CD8-positive, alpha-beta memory T cell (primary cell): ENCODE results near the gene MEGF6. TPM values are rescaled to one million over a fixed set of nuclear protein-coding genes. Genes with fewer than 3 reads are reported as not detected.
"Not testable (repeated sequence)": the region's sequence is repeated elsewhere in the genome, so short reads cannot be mapped to it uniquely, and the experiment has no call there.

Source experiments
- CTCF ChIA-PET: fragments of 350-600 bp; sonication (Branson Sonifier 250); formaldehyde crosslinking; loops from one replicate; lab custom pipeline; 2021; ENCODE audit warnings: antibody characterized with exemption; lab: Charles Lee
- POLR2A ChIA-PET: fragments of 350-600 bp; sonication (Branson Sonifier 250); formaldehyde crosslinking; loops from one replicate; lab custom pipeline; 2021; ENCODE audit warnings: antibody characterized with exemption; lab: Charles Lee
- DNase-seq, 5 donors: peaks; one replicate each; pipeline versions ENCODE4 v3.0.0 to v3.0.0-alpha.2; 2020 to 2022; ENCODE audit warnings: mixed read lengths in 1 of 5
- H3K27ac ChIP-seq: one replicate; pipeline ENCODE4 v1.7.0; 2013; ENCODE audit warnings: low read depth, mild to moderate bottlenecking, low read length, moderate library complexity
- H3K27me3 ChIP-seq: 2 replicates; pipeline ENCODE4 v1.7.0; 2013; ENCODE audit warnings: low read length, mild to moderate bottlenecking; ENCODE audit not compliant: insufficient read depth, poor library complexity, severe bottlenecking
- H3K36me3 ChIP-seq: 2 replicates; pipeline ENCODE4 v1.7.0; 2013; ENCODE audit warnings: mild to moderate bottlenecking, low read length, moderate library complexity; ENCODE audit not compliant: insufficient read depth
- H3K4me1 ChIP-seq: 2 replicates; pipeline ENCODE4 v1.7.0; 2013; ENCODE audit warnings: mild to moderate bottlenecking, low read length, moderate library complexity; ENCODE audit not compliant: insufficient read depth
- H3K4me3 ChIP-seq: 2 replicates; pipeline ENCODE4 v1.7.0; 2013; ENCODE audit warnings: mild to moderate bottlenecking, low read length
- H3K9me3 ChIP-seq: 2 replicates; pipeline ENCODE4 v1.7.0; 2013; ENCODE audit warnings: mild to moderate bottlenecking, low read length
- H3K27ac Mint-ChIP-seq, 8 donors: one replicate each; pipeline ENCODE4 v1.8.0; 2020 to 2021; ENCODE audit warnings: mixed read lengths in 8 of 8, mild to moderate bottlenecking in 6 of 8, inconsistent platforms in 3 of 8, moderate library complexity in 3 of 8
- H3K27me3 Mint-ChIP-seq, 2 donors: one replicate each; pipeline ENCODE4 v1.8.0; 2020 to 2021; ENCODE audit warnings: mixed read lengths in 2 of 2, mild to moderate bottlenecking in 1 of 2, moderate library complexity in 1 of 2
- H3K36me3 Mint-ChIP-seq, 3 donors: one replicate each; pipeline ENCODE4 v1.8.0; 2020 to 2021; ENCODE audit warnings: mixed read lengths in 3 of 3, inconsistent platforms in 1 of 3, mild to moderate bottlenecking in 1 of 3
- H3K4me1 Mint-ChIP-seq, 3 donors: one replicate each; pipeline ENCODE4 v1.8.0; 2020 to 2021; ENCODE audit warnings: mixed read lengths in 3 of 3, inconsistent platforms in 1 of 3, mild to moderate bottlenecking in 1 of 3
- H3K4me3 Mint-ChIP-seq, 7 donors: one replicate each; pipeline ENCODE4 v1.8.0; 2020 to 2021; ENCODE audit warnings: mixed read lengths in 7 of 7, mild to moderate bottlenecking in 6 of 7, moderate library complexity in 4 of 7, inconsistent platforms in 2 of 7
- H3K9me3 Mint-ChIP-seq, 5 donors: one replicate each; pipeline ENCODE4 v1.8.0; 2020 to 2022; ENCODE audit warnings: mixed read lengths in 5 of 5, mild to moderate bottlenecking in 3 of 5, moderate library complexity in 2 of 5, inconsistent platforms in 1 of 5
- polyA plus RNA-seq: library from polyadenylated mRNA; unstranded; fragments of 300-500 nt; fragmentation: Illumina TruSeq; gene quantifications from one replicate; pipeline ENCODE4 v1.2.3, GENCODE V29; 2021
- total RNA-seq, 2 experiments: library from RNA; stranded (reverse); gene quantifications; one replicate each; pipeline ENCODE4 v1.2.3, GENCODE V29; 2021

The MEGF6 gene
- total and polyA plus RNA-seq, 3 experiments from 2014 or later = 3.4 to 12.0 (median 10.8) TPM

DNA sequence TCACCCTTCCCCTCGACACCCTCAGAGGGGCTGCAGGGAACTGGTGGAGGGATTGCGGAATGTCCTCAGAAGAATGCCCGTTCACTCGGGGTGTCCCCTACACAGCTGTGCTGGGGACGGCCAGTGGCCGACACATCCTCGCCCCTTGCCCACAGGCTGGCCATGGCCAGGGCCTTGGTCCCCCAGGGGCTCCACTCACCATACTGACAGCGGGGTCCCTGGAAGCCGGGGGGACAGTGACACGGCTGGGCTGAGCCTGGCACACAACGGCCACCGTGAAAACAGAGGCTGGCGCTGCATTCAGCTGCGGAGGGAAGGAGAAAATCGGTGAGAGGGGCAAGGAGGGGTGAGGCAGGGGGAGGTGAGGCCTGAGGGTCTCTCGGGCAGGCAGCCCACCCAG, 31.7 kb downstream of the MEGF6 start:
- Mint-ChIP-seq H3K9me3 (no peaks in the 10 kb centered on the region), H3K4me1 (no peaks in the 10 kb centered on the region), H3K27me3 (no peaks in the 10 kb centered on the region), H3K36me3 (no peaks in the 10 kb centered on the region), H3K4me3 (no peak overlapping the region), H3K27ac (no peak overlapping the region)
- CTCF ChIA-PET = interaction anchor here (1.1 kb wide), 1 partner anchor 14 kb away, joined by 3 read pairs; no protein-coding TSS in a partner anchor
- no peaks in the 10 kb centered on the region for H3K27me3 ChIP-seq
- POLR2A ChIA-PET = no interaction called here
- H3K36me3 ChIP-seq = no peaks in the 10 kb centered on the region
- no peaks in the 10 kb centered on the region for H3K9me3 ChIP-seq
- no peak for DNase-seq
- no peak overlapping the region for H3K27ac ChIP-seq
- H3K4me1 ChIP-seq = no peaks in the 10 kb centered on the region
- no peak overlapping the region for H3K4me3 ChIP-seq

DNA sequence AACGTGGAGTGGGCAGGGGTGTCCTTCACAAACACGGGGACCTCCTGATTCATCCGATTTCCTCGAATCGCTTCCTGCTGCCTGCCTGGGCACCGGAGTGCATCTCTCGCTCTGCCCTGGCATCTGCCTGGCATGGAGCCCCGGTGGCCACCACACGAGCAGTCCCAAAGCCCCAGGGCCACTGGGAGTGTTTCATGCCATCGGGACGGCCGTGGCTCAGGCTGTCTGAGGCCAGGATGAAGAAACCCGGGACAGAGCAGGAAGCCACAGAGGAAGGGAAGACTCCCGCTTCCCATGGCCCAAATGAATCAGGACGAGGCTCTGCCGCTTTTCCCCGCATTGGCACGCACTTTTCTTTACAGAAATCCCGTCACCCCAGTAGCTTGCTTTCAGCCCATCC, 32.4 kb downstream of the MEGF6 start:
- H3K27ac Mint-ChIP-seq = no peak overlapping the region
- H3K4me1 ChIP-seq = no peaks in the 10 kb centered on the region

DNA sequence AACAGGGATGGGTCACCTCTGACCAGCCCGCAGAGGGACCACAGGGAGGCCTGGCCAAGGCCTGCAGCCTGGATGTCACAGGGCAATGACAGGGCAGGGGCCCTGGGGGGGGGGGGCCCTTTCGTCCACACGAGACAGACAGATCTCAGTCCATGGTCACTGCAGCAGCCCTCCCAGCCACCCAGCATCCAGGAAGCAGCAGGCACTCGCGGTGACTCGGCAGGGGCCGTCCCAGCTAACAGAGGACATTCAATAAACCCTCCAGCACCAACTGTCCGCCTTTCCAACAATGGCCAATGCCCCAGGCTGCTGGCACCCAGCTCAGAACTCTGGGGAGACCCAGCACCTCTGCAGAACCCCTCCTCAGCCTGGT, 32.9 kb downstream of the MEGF6 start:
- no peaks in the 10 kb centered on the region for H3K27me3 ChIP-seq
- no peaks in the 10 kb centered on the region for H3K4me1 ChIP-seq
- no peaks in the 10 kb centered on the region for H3K27me3 Mint-ChIP-seq
- POLR2A ChIA-PET = no interaction called here
- H3K36me3 Mint-ChIP-seq = no peaks in the 10 kb centered on the region
- DNase-seq = no peak
- H3K9me3 Mint-ChIP-seq = no peaks in the 10 kb centered on the region
- H3K4me3 Mint-ChIP-seq = no peak overlapping the region
- no peaks in the 10 kb centered on the region for H3K9me3 ChIP-seq
- no peaks in the 10 kb centered on the region for H3K36me3 ChIP-seq
- H3K27ac Mint-ChIP-seq = no peak overlapping the region
- no peaks in the 10 kb centered on the region for H3K4me1 Mint-ChIP-seq
- CTCF ChIA-PET = no interaction called here
- no peak overlapping the region for H3K4me3 ChIP-seq
- H3K27ac ChIP-seq = no peak overlapping the region

More for the DNA sequence above, 32.4 kb downstream of the MEGF6 start:
- H3K9me3 ChIP-seq = no peaks in the 10 kb centered on the region
- H3K27me3 ChIP-seq = no peaks in the 10 kb centered on the region
- ChIA-PET CTCF (interaction anchor here (1.1 kb wide), 1 partner anchor 13 kb away, joined by 3 read pairs; no protein-coding TSS in a partner anchor), POLR2A (no interaction called here)
- no peak overlapping the region for H3K27ac ChIP-seq
- no peak for DNase-seq
- no peak overlapping the region for H3K4me3 ChIP-seq
- Mint-ChIP-seq H3K4me1 (no peaks in the 10 kb centered on the region), H3K4me3 (no peak overlapping the region), H3K9me3 (no peaks in the 10 kb centered on the region), H3K27me3 (no peaks in the 10 kb centered on the region), H3K36me3 (no peaks in the 10 kb centered on the region)
- no peaks in the 10 kb centered on the region for H3K36me3 ChIP-seq

DNA sequence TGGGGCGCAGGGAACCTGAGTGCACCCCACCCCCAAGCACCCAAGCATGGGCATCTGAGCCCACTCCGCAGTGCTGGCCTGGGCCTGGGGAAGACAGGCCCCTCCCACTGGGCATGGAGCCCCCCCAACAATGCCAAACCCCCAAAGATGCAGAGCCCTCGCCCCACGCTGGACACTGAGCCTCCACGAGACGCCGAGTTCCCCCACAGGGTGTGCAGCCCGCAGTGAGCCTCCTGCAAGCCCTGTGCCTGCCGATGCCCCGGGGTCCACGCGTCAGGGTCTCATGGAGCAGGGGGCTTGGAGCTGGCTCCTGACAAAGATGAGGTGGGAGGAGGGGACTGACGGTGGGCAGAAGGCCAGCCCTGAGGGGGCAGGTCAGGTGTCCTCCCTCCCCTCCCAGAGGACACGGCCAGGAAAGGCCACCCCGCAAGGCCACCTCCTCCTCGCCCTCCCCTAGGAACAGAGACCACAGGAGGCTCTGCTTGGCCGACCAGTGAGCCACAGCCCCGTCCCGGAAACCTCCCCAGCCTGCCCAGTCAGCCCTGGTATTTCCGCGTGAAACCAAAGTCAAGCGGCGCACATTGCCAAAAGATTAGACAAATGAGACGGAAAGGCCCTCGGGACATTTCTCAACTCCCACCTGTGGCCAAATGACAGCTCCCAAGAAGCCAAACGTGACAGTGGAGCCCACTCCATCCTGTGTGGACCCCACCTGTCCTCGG, 33.4 kb downstream of the MEGF6 start:
- Mint-ChIP-seq H3K4me3 (no peak overlapping the region), H3K27ac (no peak overlapping the region), H3K27me3 (no peaks in the 10 kb centered on the region), H3K4me1 (no peaks in the 10 kb centered on the region), H3K36me3 (no peaks in the 10 kb centered on the region), H3K9me3 (no peaks in the 10 kb centered on the region)
- H3K9me3 ChIP-seq = no peaks in the 10 kb centered on the region
- no peak overlapping the region for H3K27ac ChIP-seq
- no peak overlapping the region for H3K4me3 ChIP-seq
- H3K4me1 ChIP-seq = no peaks in the 10 kb centered on the region
- H3K27me3 ChIP-seq = no peaks in the 10 kb centered on the region
- H3K36me3 ChIP-seq = no peaks in the 10 kb centered on the region
- DNase-seq = no peak
- POLR2A ChIA-PET = no interaction called here
- CTCF ChIA-PET = no interaction called here

DNA sequence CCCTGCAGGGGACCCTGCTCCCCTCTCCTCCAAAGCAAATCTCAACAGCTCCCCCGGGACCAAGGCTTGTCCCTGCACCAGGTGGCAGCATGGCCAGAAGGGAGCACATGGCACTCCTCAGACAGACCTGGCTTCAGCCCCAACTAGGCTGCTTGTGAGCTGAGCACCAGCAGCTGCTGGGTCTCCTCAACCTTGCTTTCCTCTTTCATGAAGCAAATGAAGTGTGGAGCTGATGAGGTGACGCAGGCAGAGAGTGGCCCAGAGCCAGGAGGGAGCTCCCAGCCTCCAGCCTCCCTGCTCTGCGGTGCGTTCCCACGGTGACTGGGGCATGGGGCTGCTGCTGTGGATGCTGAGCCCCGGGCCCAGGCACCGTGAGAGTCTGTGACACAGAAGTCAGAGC, 34.0 kb downstream of the MEGF6 start:
- no peaks in the 10 kb centered on the region for H3K9me3 ChIP-seq
- DNase-seq = no peak
- H3K4me3 ChIP-seq = no peak overlapping the region
- H3K36me3 Mint-ChIP-seq = no peaks in the 10 kb centered on the region
- ChIA-PET CTCF (no interaction called here), POLR2A (no interaction called here)
- H3K27ac ChIP-seq = no peak overlapping the region
- no peaks in the 10 kb centered on the region for H3K9me3 Mint-ChIP-seq
- H3K4me1 ChIP-seq = no peaks in the 10 kb centered on the region
- H3K27me3 ChIP-seq = no peaks in the 10 kb centered on the region
- H3K27me3 Mint-ChIP-seq = no peaks in the 10 kb centered on the region
- H3K36me3 ChIP-seq = no peaks in the 10 kb centered on the region
- no peaks in the 10 kb centered on the region for H3K4me1 Mint-ChIP-seq
- no peak overlapping the region for H3K4me3 Mint-ChIP-seq
- no peak overlapping the region for H3K27ac Mint-ChIP-seq

DNA sequence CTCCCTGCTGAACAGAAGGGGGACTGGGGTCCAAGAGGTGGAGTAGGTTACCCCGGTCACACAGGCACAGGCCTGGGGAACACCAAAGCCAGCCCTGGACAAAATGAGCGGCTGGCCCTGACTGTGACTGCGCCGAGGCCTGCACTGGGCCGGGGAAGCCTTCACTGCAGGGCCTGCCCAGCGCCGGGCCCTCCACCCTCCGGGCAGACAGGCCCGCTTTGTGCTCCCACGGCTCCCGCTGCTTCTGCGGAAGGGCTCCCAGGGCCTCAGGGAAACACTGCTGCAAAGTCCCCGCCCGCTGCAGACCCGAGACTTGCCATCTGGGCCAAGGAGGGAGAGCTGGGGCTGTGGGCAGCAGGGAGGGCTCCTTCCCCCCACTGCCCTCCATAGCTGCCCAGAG, 35.3 kb downstream of the MEGF6 start:
- Mint-ChIP-seq H3K27me3 (no peaks in the 10 kb centered on the region), H3K9me3 (no peaks in the 10 kb centered on the region), H3K4me1 (no peaks in the 10 kb centered on the region), H3K4me3 (no peak overlapping the region), H3K27ac (no peak overlapping the region), H3K36me3 (no peaks in the 10 kb centered on the region)
- H3K36me3 ChIP-seq = no peaks in the 10 kb centered on the region
- no peaks in the 10 kb centered on the region for H3K4me1 ChIP-seq
- no peaks in the 10 kb centered on the region for H3K27me3 ChIP-seq
- H3K4me3 ChIP-seq = no peak overlapping the region
- H3K27ac ChIP-seq = no peak overlapping the region
- ChIA-PET POLR2A (no interaction called here), CTCF (no interaction called here)
- DNase-seq = no peak
- no peaks in the 10 kb centered on the region for H3K9me3 ChIP-seq

DNA sequence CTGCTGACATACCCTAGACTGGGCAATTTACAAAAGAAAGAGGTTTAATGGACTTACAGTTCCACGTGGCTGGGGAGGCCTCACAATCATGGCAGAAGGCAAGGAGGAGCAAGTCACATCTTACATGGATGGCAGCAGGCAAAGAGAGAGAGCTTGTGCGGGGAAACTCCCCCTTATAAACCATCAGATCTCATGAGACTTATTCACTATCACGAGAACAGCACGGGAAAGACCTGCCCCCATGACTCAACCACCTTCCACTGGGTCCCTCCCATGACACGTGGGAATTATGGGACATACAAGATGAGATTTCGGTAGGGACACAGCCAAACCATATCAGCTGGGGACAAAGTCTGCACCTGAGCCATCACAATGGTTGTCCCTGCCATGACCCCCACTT, 35.8 kb downstream of the MEGF6 start:
- POLR2A ChIA-PET, H3K9me3 ChIP-seq, H3K27ac ChIP-seq, H3K4me1 Mint-ChIP-seq, H3K4me1 ChIP-seq, H3K4me3 Mint-ChIP-seq, H3K9me3 Mint-ChIP-seq, H3K4me3 ChIP-seq, CTCF ChIA-PET, DNase-seq, H3K27me3 Mint-ChIP-seq, H3K36me3 ChIP-seq, H3K36me3 Mint-ChIP-seq, H3K27me3 ChIP-seq, H3K27ac Mint-ChIP-seq: not testable (repeated sequence)

DNA sequence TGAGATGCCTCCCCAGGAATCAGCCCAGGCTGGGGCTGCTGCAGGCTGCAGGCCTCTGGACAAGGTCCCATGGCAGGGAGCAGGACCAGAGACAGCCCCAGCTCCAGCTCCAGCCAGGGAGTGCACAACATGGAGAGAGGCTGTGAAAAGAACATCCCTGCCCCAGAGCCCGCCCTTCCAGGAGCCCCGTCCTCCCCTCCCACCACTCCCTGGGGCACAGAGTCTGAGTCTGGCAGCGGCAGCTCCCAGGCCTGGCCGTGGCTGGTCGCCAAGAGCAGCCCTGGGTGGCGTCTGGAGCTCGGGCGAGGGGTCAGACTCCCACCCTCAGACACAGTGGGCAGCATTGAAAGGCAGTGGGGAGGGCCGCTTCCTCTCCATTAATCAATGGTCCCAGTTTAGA, 37.8 kb downstream of the MEGF6 start:
- H3K4me1 ChIP-seq = no peaks in the 10 kb centered on the region
- H3K27me3 ChIP-seq = no peaks in the 10 kb centered on the region
- no peak overlapping the region for H3K4me3 ChIP-seq
- no peaks in the 10 kb centered on the region for H3K4me1 Mint-ChIP-seq
- ChIA-PET CTCF (no interaction called here), POLR2A (no interaction called here)
- H3K27me3 Mint-ChIP-seq = no peaks in the 10 kb centered on the region
- no peaks in the 10 kb centered on the region for H3K36me3 Mint-ChIP-seq
- DNase-seq = no peak
- no peaks in the 10 kb centered on the region for H3K9me3 Mint-ChIP-seq
- no peak overlapping the region for H3K27ac ChIP-seq
- no peaks in the 10 kb centered on the region for H3K9me3 ChIP-seq
- H3K36me3 ChIP-seq = no peaks in the 10 kb centered on the region
- no peak overlapping the region for H3K4me3 Mint-ChIP-seq
- H3K27ac Mint-ChIP-seq = no peak overlapping the region
